ENCODE data around the gene IRF3.

IRF3 gene

GRCh38 chr19:49669516-49669915 lies 3.9 kb upstream of the IRF3 start:
- DNase-seq (ENCODE audit: low spot score): no peak

DNA sequence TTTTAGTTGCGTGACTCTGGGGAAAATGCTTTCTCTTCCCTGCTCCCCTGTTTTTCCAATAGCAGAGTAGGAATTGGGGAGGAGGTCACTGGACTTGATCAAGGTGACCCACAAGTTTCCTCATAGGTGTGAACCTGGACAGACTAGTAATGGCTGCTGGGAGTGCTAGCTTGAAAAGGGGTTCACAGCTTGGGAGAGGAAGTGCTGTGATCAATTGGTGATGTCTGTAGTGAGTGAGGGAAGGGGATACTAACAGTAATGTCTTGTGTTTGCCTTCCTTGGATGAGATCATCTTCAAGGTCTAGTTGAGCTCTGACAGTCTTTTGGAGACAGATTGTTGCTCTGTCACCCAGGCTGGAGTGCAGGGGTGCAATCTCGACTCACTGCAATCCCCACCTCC lies 1.8 kb upstream of the IRF3 start:
- DNase-seq (ENCODE audit: low spot score): no peak

- no peak for DNase-seq (ENCODE audit: low spot score)
These were observed 425 bp upstream of the IRF3 start for GRCh38 chr19:49666120-49666444.

GRCh38 chr19:49665036-49665350 lies 664 bp downstream of the IRF3 start:
- DNase-seq (ENCODE audit: low spot score): no peak

DNA sequence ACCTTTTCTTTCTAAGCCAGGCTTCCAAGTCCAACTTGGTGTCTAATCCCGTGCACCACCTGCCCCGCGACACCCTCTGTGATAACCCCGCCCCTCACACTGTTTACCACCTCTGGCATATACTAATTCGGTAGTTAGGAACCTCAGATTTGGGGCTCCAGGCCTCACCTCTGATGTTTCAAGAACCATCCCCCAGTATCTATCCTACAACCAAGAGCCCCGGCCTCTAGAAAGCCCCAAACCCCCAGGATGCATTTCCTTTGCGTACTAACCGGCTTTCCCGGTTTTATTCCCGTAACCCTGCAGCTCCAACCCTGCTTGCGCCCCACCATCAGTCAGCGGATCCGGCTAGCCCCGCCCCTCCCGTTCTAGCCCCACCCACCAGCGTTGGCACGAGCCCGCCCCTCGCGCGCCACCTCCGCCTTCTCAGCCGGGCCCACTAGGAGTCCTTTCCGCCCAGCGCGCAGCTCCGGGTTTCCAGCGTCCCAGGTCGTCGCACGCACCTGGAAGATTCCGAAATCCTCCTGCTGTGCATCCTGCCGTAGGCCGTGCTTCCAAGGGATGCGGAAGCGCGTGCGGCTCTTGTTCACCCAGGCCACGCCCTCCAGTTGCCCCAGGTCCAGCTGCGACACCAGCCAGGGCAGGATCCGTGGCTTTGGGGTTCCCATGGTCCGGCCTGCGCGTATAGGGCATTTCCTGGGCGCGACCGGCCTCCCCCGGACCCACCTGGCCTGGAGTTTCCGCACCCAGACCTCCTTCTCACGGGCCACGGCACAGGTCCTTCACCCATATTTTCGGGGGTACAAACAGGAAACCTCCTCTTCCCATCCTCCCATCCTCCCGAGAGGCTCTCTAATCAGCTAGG lies 1.3 kb downstream of the IRF3 start:
- peak; percentile 95 for DNase-seq (ENCODE audit: low spot score)

GRCh38 chr19:49663224-49663623 lies 2.4 kb downstream of the IRF3 start:
- no peak for DNase-seq (ENCODE audit: low spot score)

DNA sequence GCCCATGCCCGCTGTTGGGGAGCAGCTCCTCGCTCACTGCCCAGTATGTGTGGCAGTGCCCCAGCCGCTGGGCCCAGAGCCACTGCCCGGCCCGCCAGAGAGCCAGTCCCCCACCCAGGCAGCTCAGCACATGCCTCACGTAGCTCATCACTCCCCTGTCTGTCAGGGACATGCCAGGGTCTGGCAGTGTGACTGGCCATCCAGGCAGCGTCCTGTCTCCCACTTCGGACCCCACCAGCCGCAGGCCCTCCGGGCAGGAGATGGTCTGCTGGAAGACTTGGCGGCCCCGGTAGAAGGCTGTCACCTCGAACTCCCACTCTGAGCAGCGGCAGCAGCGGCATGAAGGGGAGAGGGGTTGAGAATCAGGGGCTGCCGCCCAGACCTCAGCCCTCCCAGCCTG lies 3.6 kb downstream of the IRF3 start:
- DNase-seq (ENCODE audit: low spot score): no peak

GRCh38 chr19:49660338-49660961 lies 5.2 kb downstream of the IRF3 start:
- DNase-seq (ENCODE audit: low spot score): no peak

DNA sequence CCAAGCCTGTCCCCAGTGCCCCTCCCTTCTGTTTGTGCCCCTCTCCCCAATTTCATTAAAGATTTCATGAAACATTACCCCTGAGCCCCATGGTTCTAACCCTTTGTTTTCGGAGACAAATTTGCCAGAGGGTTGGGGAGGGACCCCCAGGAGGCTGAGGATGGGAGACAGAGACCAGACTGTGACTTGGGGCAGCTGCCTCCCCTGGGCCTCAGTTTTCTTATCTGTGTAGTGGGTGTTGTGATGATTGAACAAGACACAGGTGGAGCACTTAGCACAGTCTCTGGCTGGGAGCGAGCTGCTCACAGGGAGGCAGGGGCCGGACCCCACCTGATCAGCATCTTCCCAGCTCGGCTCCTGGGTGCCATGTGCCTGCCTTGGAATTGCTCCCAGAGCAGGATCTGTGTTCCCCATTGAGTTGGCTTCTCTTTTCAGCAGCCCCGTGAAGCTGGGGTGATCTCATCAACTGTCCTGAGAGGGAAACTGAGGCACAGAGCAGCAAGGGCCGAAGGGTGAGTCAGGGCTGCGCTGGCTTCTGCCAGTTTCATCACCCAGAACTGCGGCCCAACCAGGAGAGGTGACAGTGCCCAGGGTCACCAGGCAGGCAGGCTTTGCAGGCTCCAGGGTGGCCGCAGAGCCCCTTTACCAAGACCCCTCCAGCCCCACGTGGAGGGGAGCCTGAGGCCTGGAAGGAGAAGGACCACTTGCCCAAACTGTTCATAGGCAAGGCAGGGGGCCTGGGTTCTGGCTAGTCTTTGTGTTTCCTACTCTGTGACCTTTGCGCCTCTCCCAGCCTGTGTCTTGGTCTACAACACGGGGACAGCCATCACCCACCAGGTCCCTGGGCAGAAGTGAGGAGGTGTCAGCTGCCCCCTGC lies 6.9 kb downstream of the IRF3 start:
- no peak for DNase-seq (ENCODE audit: low spot score)

DNA sequence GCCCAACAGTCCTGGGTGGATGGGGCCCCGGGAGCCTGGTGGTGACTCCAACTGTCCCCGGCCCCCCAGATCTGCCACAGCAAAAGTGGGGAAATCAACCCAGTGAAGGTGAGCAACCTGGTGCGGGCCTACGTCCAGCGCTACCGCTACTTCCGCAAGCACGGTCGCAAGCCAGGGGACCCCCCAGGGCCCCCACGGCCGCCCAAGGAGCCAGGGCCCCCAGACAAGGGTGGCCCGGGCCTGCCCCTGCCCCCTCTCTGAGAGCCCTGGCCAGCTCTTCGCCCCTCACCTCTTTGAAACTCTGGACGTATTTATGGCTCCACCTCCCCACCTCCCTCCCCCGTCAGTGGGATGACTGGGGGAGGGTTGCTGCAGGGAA lies 7.5 kb downstream of the IRF3 start:
- DNase-seq (ENCODE audit: low spot score): no peak

DNA sequence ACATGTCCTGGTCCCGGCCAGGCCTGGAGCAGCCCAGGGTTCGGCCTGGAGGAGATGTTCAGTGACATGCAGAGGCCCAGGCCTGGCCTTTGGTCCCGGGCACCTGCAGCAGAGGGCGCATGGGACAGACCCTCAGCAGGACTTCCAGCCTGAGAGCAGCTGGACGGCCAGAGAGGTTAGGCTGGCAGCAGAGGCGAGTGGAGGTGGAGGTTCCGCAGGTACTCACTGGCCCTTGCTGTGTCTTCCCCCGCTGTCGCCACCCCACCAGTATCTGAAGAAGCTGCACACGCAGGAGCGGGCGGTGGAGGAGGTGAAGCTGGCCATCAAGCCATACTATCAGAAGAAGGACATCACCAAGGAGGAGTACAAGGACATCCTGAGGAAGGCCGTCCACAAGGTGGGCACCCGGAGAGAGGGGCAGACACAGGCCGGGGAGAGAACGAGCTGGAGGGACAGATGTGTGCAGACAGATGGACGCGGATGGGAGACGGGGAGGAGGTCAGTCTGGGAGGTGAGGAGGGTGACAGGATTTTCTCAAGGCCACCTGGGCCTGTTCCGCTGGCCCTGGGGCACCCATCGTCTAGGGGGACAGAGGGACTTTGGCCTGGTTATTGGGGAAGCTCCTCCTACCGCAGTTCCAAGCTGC lies 8.0 kb downstream of the IRF3 start:
- DNase-seq (ENCODE audit: low spot score): no peak

DNA sequence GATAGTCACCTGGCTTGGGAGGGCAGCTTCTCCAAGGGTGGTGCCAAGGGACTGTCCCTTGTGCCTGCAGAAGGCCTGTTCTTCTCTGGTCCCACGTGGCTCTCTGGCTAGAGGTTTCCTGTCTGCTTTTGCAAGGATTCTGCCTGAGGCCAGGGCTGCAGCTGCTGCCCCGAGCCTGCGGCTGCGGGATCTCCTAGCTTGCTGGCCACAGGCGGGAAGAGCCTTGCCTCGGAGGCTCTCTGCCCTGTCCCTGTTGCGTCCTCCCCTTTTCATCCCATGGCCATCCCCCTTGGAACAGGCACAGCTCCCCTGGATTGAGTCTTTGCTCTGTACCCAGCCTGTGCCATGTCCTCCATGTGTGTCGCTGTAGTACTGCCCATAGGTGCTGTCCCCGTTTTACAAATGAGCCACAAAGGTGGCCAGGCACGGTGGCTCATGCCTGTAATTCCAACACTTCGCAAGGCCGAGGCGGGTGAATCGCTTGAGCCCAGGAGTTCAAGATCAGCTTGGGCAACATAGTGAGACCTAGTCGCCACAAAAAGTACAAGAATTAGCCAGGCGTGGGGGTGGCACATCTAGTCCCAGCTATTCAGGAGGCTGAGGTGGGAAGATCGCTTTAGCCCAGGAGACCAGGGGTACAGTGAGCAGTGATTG lies 9.1 kb downstream of the IRF3 start:
- DNase-seq (ENCODE audit: low spot score): no peak

DNA sequence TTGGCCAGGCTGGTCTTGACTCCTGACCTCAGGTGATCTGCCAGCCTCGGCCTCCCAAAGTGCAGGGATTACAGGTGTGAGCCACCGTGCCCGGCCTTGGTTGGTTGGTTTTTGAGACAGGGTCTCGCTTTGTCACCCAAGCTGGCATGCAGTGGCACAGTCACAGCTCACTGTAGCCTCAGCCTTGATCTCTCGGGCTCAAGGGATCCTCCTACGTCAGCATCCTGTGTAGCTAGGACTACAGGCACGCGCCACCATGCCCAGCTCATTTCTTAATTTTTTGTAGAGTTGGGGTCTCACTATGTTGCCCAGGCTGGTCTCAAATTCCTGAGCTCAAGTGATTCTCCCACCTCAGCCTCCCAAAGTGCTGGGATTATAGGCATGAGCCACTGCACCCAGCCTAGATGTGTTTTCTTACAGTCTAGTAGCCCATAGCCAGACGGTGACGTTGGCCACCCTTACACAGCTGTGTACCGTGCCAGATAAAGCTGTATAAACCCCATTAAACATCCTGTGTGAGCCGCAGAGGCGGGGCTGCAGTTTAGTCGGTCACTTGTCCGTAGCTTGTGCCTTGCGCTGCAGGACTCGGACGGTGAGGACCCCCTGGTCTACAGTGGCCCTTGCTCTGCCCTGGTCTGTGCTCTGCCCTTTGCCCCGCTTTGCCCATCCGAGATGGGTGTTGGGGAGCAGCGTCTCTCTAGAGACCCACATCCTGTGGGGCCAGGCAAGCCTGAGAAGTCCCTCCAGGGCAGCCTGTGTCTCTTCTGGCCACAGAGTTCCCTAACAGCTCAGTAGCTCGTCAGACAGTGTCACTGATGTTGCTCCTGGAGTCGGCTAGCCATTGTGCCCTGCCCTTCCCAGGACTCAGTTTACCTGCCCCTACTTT lies 9.8 kb downstream of the IRF3 start:
- no peak for DNase-seq (ENCODE audit: low spot score)

- no peak for DNase-seq (ENCODE audit: low spot score)
These were observed 11.1 kb downstream of the IRF3 start for GRCh38 chr19:49654581-49654980.

DNA sequence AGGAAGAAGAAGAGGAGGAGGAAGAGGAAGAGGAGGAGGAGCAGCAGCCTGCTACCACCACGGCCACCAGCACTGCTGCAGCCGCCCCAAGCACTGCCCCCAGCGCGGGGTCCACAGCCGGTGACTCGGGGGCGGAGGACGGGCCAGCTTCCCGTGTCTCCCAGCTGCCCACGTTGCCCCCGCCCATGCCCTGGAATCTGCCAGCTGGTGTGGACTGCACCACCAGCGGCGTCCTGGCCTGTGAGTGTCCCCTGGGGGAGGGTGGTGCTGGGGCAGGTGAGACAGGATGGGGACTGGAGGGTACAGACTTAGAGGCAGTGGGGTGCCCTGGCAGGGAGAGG lies 12.2 kb downstream of the IRF3 start:
- DNase-seq (ENCODE audit: low spot score): no peak

GRCh38 chr19:49652551-49653465 lies 12.8 kb downstream of the IRF3 start:
- no peak for DNase-seq (ENCODE audit: low spot score)

- no peak for DNase-seq (ENCODE audit: low spot score)
These were observed 13.7 kb downstream of the IRF3 start for GRCh38 chr19:49651820-49652550.

- DNase-seq (ENCODE audit: low spot score): no peak
These were observed 14.4 kb downstream of the IRF3 start for GRCh38 chr19:49651029-49651819.

DNA sequence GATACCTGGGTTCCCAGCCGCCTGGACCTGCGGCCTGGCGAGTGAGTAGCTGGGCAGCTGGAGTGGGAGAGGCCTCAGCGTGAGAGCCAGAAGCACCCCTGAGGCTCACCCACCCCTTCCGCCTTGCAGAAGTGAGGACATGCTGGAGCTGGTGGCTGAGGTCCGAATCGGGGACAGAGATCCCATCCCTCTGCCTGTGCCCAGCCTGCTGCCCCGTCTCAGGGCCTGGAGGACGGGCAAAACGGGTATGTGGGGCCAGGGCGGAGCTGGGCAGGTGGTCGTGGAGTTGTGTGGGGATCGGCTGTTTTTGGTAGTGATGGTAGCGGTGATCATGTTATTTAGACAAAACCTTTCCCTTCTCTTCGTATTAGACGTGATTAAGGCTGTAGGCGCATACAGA lies 19.1 kb downstream of the IRF3 start:
- no peak for DNase-seq (ENCODE audit: low spot score)
